K562 (cell line): ENCODE results near the gene CNOT6. TPM values are rescaled to one million over a fixed set of nuclear protein-coding genes. Genes with fewer than 3 reads are reported as not detected.

Experiments used
- COPS2 ChIP-seq: fragments of 450-650 bp; conservative IDR thresholded peaks from 2 replicates; pipeline ENCODE4 v1.6.1; 2016; ENCODE audit warnings: mild to moderate bottlenecking, moderate library complexity
- EGR1 ChIP-seq: fragments of 450-650 bp; conservative IDR thresholded peaks from 2 replicates; pipeline ENCODE4 v1.6.1; 2017; ENCODE audit warnings: mild to moderate bottlenecking
- HMGN3 ChIP-seq: IDR thresholded peaks from 2 replicates; pipeline ENCODE4 v1.6.1; 2011; ENCODE audit warnings: borderline replicate concordance, low read depth, mild to moderate bottlenecking, mixed read lengths, low read length; ENCODE audit not compliant: insufficient read length; ENCODE audit errors: extremely low read depth
- MXD1 ChIP-seq: fragments of 250-450 bp; sonication (Bioruptor Pico); IDR thresholded peaks from 2 replicates; pipeline ENCODE4 v1.8.0; 2021; ENCODE audit warnings: borderline replicate concordance, mild to moderate bottlenecking, moderate library complexity; ENCODE audit not compliant: poor library complexity, severe bottlenecking
- NR2C1 ChIP-seq, 2 experiments: fragments of 450-650 bp; IDR thresholded peaks; 2 replicates each; pipeline ENCODE4 v1.6.1; 2017; ENCODE audit warnings: mild to moderate bottlenecking in 2 of 2, antibody characterized with exemption in 1 of 2, inconsistent platforms in 1 of 2, missing compliant biosample characterization in 1 of 2, missing genetic modification characterization in 1 of 2
- PTRF ChIP-seq: fragments of 450-650 bp; IDR thresholded peaks from 2 replicates; pipeline ENCODE4 v1.6.1; 2016; ENCODE audit warnings: mild to moderate bottlenecking, missing genetic modification characterization, missing compliant biosample characterization
- PYGO2 ChIP-seq: fragments of 450-650 bp; IDR thresholded peaks from 2 replicates; pipeline ENCODE4 v1.6.1; 2016; ENCODE audit warnings: mild to moderate bottlenecking, missing genetic modification characterization, moderate library complexity, missing compliant biosample characterization
- RREB1 ChIP-seq: fragments of 250-450 bp; sonication (Bioruptor Pico); IDR thresholded peaks from 2 replicates; pipeline ENCODE4 v1.4.0; 2020
- SMAD4 ChIP-seq: fragments of 250-450 bp; sonication (Bioruptor Pico); conservative IDR thresholded peaks from 2 replicates; pipeline ENCODE4 v1.8.0; 2021; ENCODE audit warnings: inconsistent platforms, mild to moderate bottlenecking, moderate library complexity
- SRSF9 ChIP-seq: fragments of 200-400 bp; formaldehyde crosslinking; IDR thresholded peaks from 2 replicates; pipeline ENCODE4 v1.6.1; 2017; ENCODE audit warnings: low read depth, low read length, borderline replicate concordance
- STAG1 ChIP-seq: sonication (generic); formaldehyde crosslinking; IDR thresholded peaks from 2 replicates; pipeline ENCODE4 v1.5.0; 2020; ENCODE audit warnings: missing genetic modification reagents, borderline replicate concordance
- ZFP36 ChIP-seq: fragments of 150-350 bp; IDR thresholded peaks from 2 replicates; pipeline ENCODE4 v1.6.1; 2018; ENCODE audit warnings: low read length, low read depth; ENCODE audit not compliant: partially characterized antibody
- ZFX ChIP-seq: sonication (generic); formaldehyde crosslinking; IDR thresholded peaks from 2 replicates; pipeline ENCODE4 v1.8.0; 2022; ENCODE audit warnings: mild to moderate bottlenecking, missing genetic modification reagents, moderate library complexity
- ZKSCAN8 ChIP-seq: fragments of 200-800 bp; sonication (Bioruptor generic); IDR thresholded peaks from 2 replicates; pipeline ENCODE4 v1.6.1; 2016; ENCODE audit warnings: missing genetic modification characterization, missing compliant biosample characterization
- ZNF217 ChIP-seq: sonication (generic); formaldehyde crosslinking; IDR thresholded peaks from 2 replicates; pipeline ENCODE4 v1.8.0; 2022; ENCODE audit warnings: mild to moderate bottlenecking, missing genetic modification reagents
- ZNF274 ChIP-seq: IDR thresholded peaks from 2 replicates; pipeline ENCODE4 v1.6.1; 2011; ENCODE audit warnings: low read depth, mild to moderate bottlenecking, low read length, moderate library complexity, borderline replicate concordance
- polyA plus RNA-seq, 8 experiments: library from polyadenylated mRNA; depleted of rRNA in 4 of 8; stranded (reverse) in 5 of 8; unstranded in 3 of 8; fragments of >200 nt; fragmentation: Nextera tagmentation in 2 of 8; fragmentation: Illumina TruSeq in 1 of 8; extraction: Ambion mirVana in 2 of 8; extraction: Trizol in 1 of 8; gene quantifications; 2 replicates each; pipeline versions ENCODE4 v1.2.1 to v1.2.3, GENCODE V29; 2011 to 2014; ENCODE audit warnings: inconsistent platforms in 1 of 8, missing spikeins in 1 of 8
- total RNA-seq, 7 experiments: library from RNA; depleted of rRNA in 6 of 7; stranded (reverse); fragments of >200 nt in 6 of 7; fragmentation: Illumina TruSeq in 2 of 7; extraction: Trizol in 2 of 7; gene quantifications; 2 replicates each; pipeline versions ENCODE4 v1.2.1 to v1.2.3, GENCODE V29; 2011 to 2021; ENCODE audit warnings: low replicate concordance in 1 of 7
- TF ChIP-seq, protein P1 (sequence below): IDR thresholded peaks from 3 replicates; pipeline ENCODE4 v1.6.1; 2011; ENCODE audit warnings: borderline replicate concordance, mild to moderate bottlenecking, moderate library complexity; ENCODE audit not compliant: insufficient read length; ENCODE audit errors: extremely low read depth
- TF ChIP-seq, protein P2 (sequence below): conservative IDR thresholded peaks from 2 replicates; pipeline ENCODE4 v1.6.1; 2011; ENCODE audit warnings: low read depth, mild to moderate bottlenecking, low read length; ENCODE audit not compliant: control insufficient read depth

CNOT6 gene
- total and polyA plus RNA-seq, 9 of the 15 experiments (the other 6 are each of a cell fraction or from before 2014, with no cell fraction given): 4.9 to 32.4 (median 14.0) TPM

- TF ChIP-seq SMAD4 (CRISPR knock-in tag): peak; percentile 65
- TF ChIP-seq PYGO2 (tag): peak; percentile 77
- TF ChIP-seq, protein P1, sequence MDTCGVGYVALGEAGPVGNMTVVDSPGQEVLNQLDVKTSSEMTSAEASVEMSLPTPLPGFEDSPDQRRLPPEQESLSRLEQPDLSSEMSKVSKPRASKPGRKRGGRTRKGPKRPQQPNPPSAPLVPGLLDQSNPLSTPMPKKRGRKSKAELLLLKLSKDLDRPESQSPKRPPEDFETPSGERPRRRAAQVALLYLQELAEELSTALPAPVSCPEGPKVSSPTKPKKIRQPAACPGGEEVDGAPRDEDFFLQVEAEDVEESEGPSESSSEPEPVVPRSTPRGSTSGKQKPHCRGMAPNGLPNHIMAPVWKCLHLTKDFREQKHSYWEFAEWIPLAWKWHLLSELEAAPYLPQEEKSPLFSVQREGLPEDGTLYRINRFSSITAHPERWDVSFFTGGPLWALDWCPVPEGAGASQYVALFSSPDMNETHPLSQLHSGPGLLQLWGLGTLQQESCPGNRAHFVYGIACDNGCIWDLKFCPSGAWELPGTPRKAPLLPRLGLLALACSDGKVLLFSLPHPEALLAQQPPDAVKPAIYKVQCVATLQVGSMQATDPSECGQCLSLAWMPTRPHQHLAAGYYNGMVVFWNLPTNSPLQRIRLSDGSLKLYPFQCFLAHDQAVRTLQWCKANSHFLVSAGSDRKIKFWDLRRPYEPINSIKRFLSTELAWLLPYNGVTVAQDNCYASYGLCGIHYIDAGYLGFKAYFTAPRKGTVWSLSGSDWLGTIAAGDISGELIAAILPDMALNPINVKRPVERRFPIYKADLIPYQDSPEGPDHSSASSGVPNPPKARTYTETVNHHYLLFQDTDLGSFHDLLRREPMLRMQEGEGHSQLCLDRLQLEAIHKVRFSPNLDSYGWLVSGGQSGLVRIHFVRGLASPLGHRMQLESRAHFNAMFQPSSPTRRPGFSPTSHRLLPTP: no peak
- TF ChIP-seq RREB1 (CRISPR knock-in tag): no peak
- no peak for TF ChIP-seq MXD1 (CRISPR knock-in tag)
- no peak for TF ChIP-seq NR2C1 (IDR thresholded peaks at IDR 0.05)
- TF ChIP-seq NR2C1 (tag; IDR thresholded peaks at IDR 0.05): peak; percentile 82
- TF ChIP-seq PTRF (tag): peak; percentile 82
- TF ChIP-seq STAG1 (CRISPR knock-in tag): no peak
- TF ChIP-seq ZNF274: no peak
- TF ChIP-seq ZFX (CRISPR knock-in tag): no peak
- TF ChIP-seq ZKSCAN8 (CRISPR knock-in tag): no peak
- TF ChIP-seq ZFP36: no peak
- TF ChIP-seq ZNF217: no peak
- TF ChIP-seq, protein P2, sequence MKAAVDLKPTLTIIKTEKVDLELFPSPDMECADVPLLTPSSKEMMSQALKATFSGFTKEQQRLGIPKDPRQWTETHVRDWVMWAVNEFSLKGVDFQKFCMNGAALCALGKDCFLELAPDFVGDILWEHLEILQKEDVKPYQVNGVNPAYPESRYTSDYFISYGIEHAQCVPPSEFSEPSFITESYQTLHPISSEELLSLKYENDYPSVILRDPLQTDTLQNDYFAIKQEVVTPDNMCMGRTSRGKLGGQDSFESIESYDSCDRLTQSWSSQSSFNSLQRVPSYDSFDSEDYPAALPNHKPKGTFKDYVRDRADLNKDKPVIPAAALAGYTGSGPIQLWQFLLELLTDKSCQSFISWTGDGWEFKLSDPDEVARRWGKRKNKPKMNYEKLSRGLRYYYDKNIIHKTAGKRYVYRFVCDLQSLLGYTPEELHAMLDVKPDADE: no peak
- TF ChIP-seq SRSF9: no peak
- no peak for TF ChIP-seq COPS2
- no peak for TF ChIP-seq EGR1
- TF ChIP-seq HMGN3: no peak
Observed at GRCh38 chr5:180519098-180519497, 24.9 kb downstream of the CNOT6 start (continued).
